DMS153 treated with DMSO at 0.1 percent for 48 hours (cell line): Measurements from ENCODE around the gene TMEM107.

Experiments used
- DNase-seq: peaks from one replicate; lab custom pipeline; 2025; ENCODE audit not compliant: unreplicated experiment; lab: John Stamatoyannopoulos, UW

The TMEM107 gene

GRCh38 chr17:8151641-8152111, 24.5 kb downstream of the TMEM107 start:
- no peak for DNase-seq

DNA sequence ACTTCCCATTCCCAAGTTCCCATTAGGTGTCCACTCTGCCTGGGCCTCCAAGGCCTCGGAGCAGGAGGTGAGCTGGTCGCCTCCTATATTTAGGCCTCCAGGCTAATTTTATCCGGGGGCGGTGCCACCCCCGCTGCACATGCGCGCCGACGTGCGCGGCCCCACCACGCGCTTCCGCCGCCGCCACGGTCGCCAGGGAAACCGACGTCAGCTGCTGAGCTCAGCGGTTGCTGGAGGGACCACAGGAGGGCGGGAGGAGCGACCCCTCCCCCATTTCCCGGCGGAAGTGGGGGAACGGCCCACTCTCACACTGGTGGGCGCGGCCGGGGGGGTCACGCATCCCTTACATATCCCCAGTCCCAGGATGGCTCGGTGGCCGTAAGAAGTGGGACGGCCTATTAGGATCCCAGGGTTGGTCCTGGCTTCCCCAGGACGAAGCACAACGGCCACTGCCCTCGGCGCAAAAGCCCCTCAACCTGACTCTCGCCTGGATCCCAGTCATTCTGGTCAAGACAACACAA, 25.0 kb downstream of the TMEM107 start:
- DNase-seq, result no peak

DNA sequence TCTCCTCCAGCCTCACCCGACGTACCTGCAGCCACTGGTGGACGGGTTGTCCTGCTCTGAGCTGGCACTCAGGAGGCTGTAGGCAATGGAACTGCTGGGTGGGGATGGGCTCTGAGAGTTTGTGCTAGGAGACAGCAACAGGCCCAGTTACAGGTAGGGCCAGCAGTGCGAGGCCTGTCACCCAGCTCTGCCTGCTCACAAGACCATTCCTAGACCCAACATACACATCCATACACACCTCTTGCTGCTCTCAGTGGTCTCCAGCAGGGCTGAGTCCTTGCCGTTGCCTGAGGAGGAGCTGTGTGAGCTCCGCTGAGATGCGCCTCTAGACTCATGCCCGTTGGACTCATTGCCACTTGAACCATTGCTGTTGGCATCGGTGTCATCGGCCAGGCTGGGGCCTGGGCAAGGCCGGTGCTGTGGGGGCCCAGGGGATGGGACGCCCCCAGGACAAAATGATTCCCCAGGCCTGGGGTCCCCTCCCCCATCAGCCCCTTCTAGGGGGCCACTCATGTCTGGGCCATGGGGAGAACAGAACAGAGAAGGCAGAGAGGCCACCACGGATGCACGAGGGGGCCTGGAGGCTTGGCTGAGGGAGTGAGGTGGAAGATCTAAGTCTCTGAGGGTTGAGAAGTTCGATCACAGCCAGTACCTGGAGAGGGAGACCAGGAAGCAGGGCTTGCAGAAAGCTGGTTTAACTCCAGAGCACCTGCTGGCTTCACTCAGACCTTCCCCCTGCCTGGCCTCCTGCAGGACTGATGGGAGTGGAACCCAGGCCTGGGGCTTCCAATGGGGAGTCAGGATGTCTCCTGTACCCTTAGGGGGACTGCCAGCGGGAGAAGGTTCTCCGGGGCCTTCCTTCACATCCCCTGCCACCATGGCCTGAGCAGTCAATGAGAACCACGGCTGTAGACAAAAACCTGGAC, 25.7 kb downstream of the TMEM107 start:
- no peak for DNase-seq

- no peak for DNase-seq
Observed at GRCh38 chr17:8149419-8150193, 26.6 kb downstream of the TMEM107 start.

DNA sequence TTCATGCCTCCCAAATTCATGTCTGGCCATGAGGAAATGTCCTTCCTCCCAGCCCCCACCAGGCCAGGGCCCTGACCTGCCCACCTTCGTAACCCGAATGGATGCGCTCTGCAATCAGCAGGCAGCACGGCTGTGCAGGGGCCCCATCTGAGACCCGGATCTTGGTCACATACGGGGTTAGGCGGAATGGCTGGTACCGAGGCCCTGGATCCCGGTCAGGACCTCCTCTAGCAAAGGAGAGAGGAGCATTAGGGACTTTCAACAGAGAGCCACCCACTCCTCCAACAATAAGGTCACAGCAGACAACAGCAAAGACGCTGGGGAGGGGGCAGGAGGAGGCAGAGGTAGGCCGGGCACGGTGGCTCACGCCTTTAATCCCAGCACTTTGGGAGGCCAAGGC, 27.6 kb downstream of the TMEM107 start:
- DNase-seq, result no peak

DNA sequence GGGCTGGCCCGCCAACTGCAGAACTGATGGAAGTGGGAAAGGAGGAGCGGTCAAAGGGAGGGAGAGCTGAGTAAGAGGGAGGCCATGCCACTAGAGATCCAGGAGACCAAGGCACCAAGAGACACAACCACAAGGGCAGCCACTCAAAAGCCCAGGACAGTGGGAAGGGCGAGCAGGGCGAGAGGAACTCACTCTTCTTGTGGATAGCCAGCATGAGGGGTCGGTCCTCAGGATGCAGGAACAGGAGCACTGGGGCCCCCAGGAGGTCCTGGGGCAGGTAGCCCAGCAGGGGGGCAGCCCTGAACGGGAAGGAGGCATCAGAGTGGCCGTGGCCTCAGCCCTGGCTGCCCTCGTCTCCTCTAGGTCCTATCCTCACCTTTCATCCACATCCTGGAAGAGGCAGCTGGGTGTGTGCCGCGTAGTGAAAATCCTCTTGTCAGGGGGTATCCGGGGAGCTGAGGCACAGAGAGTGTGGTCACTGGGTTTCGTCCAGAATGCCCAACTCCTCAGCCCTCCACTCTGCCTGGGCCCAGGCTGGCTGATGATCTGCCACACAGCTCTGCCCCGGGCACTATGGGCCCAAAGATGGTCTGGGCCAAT, 28.3 kb downstream of the TMEM107 start:
- DNase-seq, result no peak

DNA sequence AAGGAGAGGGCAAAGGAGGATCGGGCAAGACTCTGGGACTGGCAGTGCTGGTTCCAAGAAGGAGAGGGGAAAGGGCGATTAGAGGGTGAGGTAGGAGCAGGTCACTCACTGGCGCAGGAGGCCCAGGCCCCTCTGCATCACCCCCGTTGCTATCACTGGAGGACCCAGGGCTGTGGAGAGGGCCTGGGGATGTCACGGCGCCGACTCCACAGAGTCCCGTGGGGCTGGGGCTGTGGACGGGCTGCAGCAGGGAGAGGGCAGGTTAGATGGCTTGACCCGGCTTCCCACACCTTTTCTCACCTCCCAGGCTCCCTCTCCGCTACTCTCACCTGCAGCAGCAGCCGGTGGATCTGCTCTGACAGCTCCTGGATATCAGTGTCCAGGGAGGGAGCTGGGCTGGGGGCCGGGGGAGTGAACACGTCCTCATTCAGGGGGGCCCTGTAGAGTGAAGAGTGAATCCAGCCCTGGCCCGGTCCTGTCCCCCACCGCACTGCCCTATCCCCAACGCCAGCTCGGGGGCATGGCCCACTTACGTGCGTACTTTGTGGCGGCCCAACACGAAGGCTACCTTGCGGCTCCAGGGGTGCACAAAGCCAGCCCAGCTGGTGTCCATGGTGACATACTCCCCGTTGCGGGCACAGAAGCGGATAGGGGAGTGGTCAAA, 28.9 kb downstream of the TMEM107 start:
- DNase-seq, result no peak

DNA sequence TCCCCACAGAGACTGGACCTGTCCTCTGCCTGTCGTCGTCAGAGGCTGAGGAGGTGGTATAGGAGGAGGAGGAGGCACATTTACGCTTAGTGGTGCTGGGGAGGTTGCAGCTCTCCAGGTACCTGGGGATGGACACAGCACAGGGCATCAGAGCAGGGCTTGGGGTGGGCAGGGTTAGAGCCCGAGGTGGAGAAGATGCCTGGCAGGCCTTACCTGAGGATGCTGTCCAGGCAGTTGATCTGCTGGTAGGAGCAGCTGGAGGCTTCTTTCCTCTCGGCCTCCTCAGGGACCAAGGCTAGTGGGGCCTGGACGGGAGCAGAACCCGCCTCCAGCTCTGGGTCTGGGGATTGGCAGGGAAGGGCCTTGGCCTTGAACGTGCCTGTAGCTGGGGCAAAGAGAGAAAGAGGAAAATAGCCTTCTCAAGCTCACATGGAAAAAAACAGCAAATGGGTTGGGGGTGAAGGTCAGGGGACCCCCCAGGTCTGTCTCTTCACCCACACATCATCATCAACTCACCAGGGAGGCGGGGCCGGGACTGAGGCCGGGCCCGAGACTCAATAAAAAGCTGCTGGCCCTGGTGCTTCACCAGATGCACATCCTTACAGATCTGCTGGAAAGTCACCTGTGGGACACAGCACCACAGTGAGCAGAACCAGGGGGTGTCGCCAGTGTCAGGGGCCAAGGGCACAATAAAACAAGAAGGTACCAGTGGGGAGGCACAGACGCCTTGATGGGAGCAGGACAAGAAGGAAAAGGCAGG, 29.6 kb downstream of the TMEM107 start:
- DNase-seq, result no peak

- no peak for DNase-seq
Observed at GRCh38 chr17:8145811-8146210, 30.4 kb downstream of the TMEM107 start.

- DNase-seq, result no peak
Observed at GRCh38 chr17:8144401-8145231, 31.6 kb downstream of the TMEM107 start.

GRCh38 chr17:8143581-8144400, 32.4 kb downstream of the TMEM107 start:
- DNase-seq, result no peak

DNA sequence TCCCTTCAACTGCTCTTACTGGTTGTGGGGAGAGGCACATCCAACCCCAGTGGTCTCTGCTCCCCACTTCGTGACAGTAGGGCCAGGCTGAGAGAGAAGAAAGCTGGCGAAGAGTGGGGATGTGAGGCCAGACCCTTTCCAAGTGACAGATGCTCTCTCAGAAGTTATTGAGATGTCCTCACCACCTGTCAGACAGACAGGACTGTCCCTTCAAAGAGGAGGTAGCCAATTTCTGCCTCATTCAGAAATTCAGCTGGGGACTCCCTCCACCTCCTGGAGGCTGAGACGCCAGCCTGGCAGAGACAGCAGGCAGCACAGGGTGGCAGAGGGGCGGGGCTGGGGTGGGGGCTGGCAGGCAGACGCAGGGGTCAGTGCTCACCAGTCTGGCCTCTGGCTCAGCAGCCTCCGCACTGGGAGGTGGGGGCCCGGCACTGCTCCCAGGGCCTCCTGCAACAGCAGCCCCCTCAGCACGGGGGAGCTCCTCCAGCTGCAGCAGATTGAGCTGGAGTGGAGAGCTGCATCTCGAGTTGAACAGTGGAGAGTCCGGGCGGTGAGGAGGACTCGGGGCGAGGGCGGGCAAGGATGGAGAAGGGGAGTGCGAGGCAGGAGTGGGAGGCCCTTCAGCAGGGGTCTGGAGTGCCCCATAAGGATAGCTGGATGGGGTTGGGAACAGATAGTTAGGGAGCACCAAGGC, 33.1 kb downstream of the TMEM107 start:
- DNase-seq, result no peak

DNA sequence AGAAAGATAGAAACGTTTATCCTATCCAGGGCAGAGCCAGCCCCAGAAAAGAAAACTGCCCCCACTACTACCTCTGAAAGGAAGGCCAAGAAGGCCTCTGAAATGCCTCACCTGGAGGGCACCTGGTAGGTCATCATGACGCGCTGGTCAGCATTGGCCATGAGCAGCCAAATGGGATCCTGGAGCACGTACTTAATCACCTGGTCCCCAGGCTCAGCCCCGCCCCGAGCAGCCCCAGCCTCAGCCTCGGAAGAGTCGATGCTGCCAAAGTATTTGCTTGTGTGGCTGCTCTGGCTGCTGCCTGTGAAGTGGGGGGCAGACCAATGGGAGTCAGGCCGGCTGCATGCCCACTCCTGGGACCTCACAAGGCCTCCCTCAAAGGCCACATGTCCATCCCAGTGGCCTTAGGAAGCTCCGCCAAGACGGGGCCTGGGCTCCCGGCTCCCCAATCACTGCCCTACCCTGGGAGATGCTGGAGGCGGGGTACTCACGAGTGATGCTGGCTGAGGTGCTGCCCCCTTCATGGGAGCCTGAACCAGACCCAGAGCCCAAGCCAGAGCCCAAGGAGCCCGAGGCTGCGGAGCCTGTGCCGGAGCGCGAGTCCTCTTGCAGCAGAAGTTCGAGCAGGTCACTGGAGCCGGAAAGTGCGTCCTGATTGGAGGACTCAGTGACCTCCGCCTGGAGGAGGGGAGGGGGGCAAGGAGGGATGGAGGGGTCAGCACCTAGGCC, 33.9 kb downstream of the TMEM107 start:
- DNase-seq, result no peak

- no peak for DNase-seq
Observed at GRCh38 chr17:8141741-8142140, 34.4 kb downstream of the TMEM107 start.

GRCh38 chr17:8141045-8141444, 35.1 kb downstream of the TMEM107 start:
- no peak for DNase-seq

DNA sequence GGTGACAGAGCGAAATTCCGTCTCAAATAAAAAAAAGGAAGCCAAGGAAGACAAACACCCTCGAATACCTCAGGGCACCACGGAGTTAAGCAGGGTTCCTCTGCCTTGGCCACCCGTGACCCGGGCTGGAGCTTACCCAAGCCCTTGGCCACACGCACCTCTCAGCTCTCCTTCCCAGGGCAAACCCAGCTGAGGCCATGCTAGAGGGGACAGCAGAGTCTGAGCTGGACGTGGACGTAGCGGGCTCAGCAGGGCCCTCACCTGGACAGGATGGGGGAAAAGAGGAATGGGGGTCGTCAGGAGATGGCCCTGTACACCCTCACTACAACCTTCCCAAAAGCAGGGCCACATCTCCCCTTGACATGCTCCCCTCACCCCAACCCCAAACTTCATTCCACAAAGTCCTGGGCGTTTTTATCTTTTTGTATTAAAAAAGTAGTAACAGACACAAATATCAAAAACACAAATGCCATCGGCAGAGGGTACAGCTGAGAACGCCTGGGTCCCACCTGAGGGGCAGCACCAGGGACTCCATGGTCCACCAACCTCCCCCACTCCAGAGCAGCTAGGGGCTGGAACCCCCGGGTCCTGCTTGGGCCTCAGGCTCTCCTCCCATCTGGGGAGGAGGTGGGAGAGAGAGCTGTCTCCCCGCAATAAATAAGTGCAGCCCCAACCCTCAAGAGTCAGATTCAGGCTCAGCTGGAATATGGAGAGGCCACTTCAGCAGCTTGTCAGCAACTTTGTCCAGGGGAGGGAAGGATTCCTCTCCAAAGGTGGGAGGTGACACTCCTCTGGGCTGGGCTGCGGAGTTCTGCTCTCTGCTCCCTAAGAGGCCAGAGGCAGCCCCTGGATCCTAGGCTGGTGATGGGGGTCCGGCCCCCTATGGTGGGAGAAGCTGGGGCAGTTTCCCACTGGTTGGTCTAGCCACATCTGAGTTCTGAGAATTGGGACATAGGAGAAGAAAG, 35.8 kb downstream of the TMEM107 start:
- DNase-seq, result no peak
